ENCODE data around the gene RAE1. TPM values are rescaled to one million over a fixed set of nuclear protein-coding genes. Genes with fewer than 3 reads are reported as not detected.

RAE1 gene
- total RNA-seq, 1 experiment from 2014 or later: 31.3 TPM

DNA sequence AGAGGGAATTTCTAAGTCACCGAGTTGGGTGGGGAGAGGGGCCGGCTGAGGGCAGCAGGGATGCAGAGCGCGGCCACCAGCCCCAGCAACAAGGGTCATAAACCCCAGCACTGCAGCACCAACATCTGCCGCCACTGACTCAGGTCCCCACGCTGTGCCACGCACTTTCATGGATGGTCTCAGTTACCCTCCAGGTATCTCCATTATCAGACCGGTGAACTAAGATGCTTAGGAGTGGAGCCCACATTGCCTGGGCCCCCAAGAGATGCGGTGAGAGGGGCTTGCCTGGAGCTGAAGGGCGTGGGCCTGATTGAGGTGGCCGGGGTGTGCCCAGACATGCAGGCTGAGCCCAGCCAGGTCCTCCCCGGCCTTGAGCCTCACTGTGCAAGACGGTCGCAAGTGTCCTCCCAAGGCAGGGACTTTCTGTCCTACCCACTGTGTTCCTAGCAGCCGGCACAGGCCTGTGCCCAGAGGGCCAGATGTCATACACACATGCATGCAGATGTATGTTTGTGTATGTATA is 59.4 kb downstream of the RAE1 start:
- no peak for TF ChIP-seq NFE2L1 (CRISPR knock-in tag; IDR thresholded peaks at IDR 0.05)
- TF ChIP-seq ETV6 (CRISPR knock-in tag; IDR thresholded peaks at IDR 0.05): no peak
- no peak for TF ChIP-seq ZNF121 (CRISPR knock-in tag; IDR thresholded peaks at IDR 0.05)
- no peak for TF ChIP-seq AFF4 (CRISPR knock-in tag; IDR thresholded peaks at IDR 0.05; ENCODE audit: borderline replicate concordance)
- TF ChIP-seq HMGXB4 (CRISPR knock-in tag; IDR thresholded peaks at IDR 0.05): no peak
- TF ChIP-seq ZNF423 (CRISPR knock-in tag; IDR thresholded peaks at IDR 0.05): no peak
- H3K9me3 Mint-ChIP-seq: no peaks in the 10 kb centered on the region
- CTCF ChIA-PET: no interaction called here
- ATAC-seq: no peak
- DNase-seq (ENCODE audit: low spot score): no peak
- no peaks in the 10 kb centered on the region for H3K27me3 Mint-ChIP-seq (ENCODE audit: low read depth)
- peak overlapping the region; percentile 2; the same call in 1 of the 2 replicates for H3K27ac Mint-ChIP-seq
- no peak overlapping the region for H3K4me3 Mint-ChIP-seq
- POLR2A ChIA-PET: no interaction called here
- peaks cover 13% of the 10 kb centered on the region for H3K36me3 Mint-ChIP-seq
- 0 out of 2 replicates have a peak, but pooled peaks cover 4% of the 10 kb centered on the region for H3K4me1 Mint-ChIP-seq

- no peaks in the 10 kb centered on the region for H3K27me3 Mint-ChIP-seq (ENCODE audit: low read depth)
- no peak overlapping the region for H3K4me3 Mint-ChIP-seq
- DNase-seq (ENCODE audit: low spot score): no peak
- no peaks in the 10 kb centered on the region for H3K9me3 Mint-ChIP-seq
- 0 out of 2 replicates have a peak, but pooled peaks cover 4% of the 10 kb centered on the region for H3K4me1 Mint-ChIP-seq
- H3K36me3 Mint-ChIP-seq: peaks cover 13% of the 10 kb centered on the region
- ChIA-PET POLR2A (no interaction called here), CTCF (interaction anchor here (1.4 kb wide), 1 partner anchor 25 kb away, joined by 3 read pairs; no protein-coding TSS in a partner anchor)
- no peak for TF ChIP-seq HMGA2 (CRISPR knock-in tag; IDR thresholded peaks at IDR 0.05)
- no peak for TF ChIP-seq SMAD3 (CRISPR knock-in tag; IDR thresholded peaks at IDR 0.05; ENCODE audit: borderline replicate concordance)
- TF ChIP-seq, protein P1, sequence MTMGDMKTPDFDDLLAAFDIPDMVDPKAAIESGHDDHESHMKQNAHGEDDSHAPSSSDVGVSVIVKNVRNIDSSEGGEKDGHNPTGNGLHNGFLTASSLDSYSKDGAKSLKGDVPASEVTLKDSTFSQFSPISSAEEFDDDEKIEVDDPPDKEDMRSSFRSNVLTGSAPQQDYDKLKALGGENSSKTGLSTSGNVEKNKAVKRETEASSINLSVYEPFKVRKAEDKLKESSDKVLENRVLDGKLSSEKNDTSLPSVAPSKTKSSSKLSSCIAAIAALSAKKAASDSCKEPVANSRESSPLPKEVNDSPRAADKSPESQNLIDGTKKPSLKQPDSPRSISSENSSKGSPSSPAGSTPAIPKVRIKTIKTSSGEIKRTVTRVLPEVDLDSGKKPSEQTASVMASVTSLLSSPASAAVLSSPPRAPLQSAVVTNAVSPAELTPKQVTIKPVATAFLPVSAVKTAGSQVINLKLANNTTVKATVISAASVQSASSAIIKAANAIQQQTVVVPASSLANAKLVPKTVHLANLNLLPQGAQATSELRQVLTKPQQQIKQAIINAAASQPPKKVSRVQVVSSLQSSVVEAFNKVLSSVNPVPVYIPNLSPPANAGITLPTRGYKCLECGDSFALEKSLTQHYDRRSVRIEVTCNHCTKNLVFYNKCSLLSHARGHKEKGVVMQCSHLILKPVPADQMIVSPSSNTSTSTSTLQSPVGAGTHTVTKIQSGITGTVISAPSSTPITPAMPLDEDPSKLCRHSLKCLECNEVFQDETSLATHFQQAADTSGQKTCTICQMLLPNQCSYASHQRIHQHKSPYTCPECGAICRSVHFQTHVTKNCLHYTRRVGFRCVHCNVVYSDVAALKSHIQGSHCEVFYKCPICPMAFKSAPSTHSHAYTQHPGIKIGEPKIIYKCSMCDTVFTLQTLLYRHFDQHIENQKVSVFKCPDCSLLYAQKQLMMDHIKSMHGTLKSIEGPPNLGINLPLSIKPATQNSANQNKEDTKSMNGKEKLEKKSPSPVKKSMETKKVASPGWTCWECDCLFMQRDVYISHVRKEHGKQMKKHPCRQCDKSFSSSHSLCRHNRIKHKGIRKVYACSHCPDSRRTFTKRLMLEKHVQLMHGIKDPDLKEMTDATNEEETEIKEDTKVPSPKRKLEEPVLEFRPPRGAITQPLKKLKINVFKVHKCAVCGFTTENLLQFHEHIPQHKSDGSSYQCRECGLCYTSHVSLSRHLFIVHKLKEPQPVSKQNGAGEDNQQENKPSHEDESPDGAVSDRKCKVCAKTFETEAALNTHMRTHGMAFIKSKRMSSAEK (CRISPR knock-in tag; IDR thresholded peaks at IDR 0.05; ENCODE audit: borderline replicate concordance): no peak
- no peak for TF ChIP-seq ZNF263 (CRISPR knock-in tag; IDR thresholded peaks at IDR 0.05; ENCODE audit: low read depth)
- TF ChIP-seq MAX (CRISPR knock-in tag; IDR thresholded peaks at IDR 0.05): no peak
- TF ChIP-seq TEAD1 (CRISPR knock-in tag; IDR thresholded peaks at IDR 0.05): no peak
- no peak for TF ChIP-seq KAT7 (CRISPR knock-in tag; IDR thresholded peaks at IDR 0.05; ENCODE audit: borderline replicate concordance)
- TF ChIP-seq ZNF423 (CRISPR knock-in tag; IDR thresholded peaks at IDR 0.05): no peak
- TF ChIP-seq, protein P2, sequence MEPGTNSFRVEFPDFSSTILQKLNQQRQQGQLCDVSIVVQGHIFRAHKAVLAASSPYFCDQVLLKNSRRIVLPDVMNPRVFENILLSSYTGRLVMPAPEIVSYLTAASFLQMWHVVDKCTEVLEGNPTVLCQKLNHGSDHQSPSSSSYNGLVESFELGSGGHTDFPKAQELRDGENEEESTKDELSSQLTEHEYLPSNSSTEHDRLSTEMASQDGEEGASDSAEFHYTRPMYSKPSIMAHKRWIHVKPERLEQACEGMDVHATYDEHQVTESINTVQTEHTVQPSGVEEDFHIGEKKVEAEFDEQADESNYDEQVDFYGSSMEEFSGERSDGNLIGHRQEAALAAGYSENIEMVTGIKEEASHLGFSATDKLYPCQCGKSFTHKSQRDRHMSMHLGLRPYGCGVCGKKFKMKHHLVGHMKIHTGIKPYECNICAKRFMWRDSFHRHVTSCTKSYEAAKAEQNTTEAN (CRISPR knock-in tag; IDR thresholded peaks at IDR 0.05): no peak
- H3K27ac Mint-ChIP-seq: peak overlapping the region; percentile 2
- ATAC-seq: no peak
These were observed 59.9 kb downstream of the RAE1 start for GRCh38 chr20:57410924-57411323.

Data from WTC11 (cell line).